Measurements from ENCODE around the gene ACBD3.

- TF ChIP-seq POLR2AphosphoS5 (IDR thresholded peaks at IDR 0.05; ENCODE audit: low read depth, low read length) (no peak), MXI1 (IDR thresholded peaks at IDR 0.05; ENCODE audit: low read depth, low read length) (no peak), CTCF (IDR thresholded peaks at IDR 0.05) (no peak), EP300 (IDR thresholded peaks at IDR 0.05; ENCODE audit: borderline replicate concordance in 1 of 2, low read depth in 1 of 2, low read length in 1 of 2) (no peak), IRF3 (IDR thresholded peaks at IDR 0.05; ENCODE audit: low read depth, low read length) (no peak), RFX5 (IDR thresholded peaks at IDR 0.05; ENCODE audit: low read length) (no peak), USF1 (IDR thresholded peaks at IDR 0.05; ENCODE audit: borderline replicate concordance, low read depth) (no peak), EZH2phosphoT487 (IDR thresholded peaks at IDR 0.05; ENCODE audit: borderline replicate concordance, low read depth) (no peak), JUND (IDR thresholded peaks at IDR 0.05) (no peak), TCF12 (IDR thresholded peaks at IDR 0.05) (no peak), NFIC (IDR thresholded peaks at IDR 0.05; ENCODE audit: borderline replicate concordance) (no peak), ELF1 (IDR thresholded peaks at IDR 0.05) (no peak)
- TF ChIP-seq, protein P1, sequence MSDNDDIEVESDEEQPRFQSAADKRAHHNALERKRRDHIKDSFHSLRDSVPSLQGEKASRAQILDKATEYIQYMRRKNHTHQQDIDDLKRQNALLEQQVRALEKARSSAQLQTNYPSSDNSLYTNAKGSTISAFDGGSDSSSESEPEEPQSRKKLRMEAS (IDR thresholded peaks at IDR 0.05; ENCODE audit: low read depth), result no peak
- TF ChIP-seq, protein P2, sequence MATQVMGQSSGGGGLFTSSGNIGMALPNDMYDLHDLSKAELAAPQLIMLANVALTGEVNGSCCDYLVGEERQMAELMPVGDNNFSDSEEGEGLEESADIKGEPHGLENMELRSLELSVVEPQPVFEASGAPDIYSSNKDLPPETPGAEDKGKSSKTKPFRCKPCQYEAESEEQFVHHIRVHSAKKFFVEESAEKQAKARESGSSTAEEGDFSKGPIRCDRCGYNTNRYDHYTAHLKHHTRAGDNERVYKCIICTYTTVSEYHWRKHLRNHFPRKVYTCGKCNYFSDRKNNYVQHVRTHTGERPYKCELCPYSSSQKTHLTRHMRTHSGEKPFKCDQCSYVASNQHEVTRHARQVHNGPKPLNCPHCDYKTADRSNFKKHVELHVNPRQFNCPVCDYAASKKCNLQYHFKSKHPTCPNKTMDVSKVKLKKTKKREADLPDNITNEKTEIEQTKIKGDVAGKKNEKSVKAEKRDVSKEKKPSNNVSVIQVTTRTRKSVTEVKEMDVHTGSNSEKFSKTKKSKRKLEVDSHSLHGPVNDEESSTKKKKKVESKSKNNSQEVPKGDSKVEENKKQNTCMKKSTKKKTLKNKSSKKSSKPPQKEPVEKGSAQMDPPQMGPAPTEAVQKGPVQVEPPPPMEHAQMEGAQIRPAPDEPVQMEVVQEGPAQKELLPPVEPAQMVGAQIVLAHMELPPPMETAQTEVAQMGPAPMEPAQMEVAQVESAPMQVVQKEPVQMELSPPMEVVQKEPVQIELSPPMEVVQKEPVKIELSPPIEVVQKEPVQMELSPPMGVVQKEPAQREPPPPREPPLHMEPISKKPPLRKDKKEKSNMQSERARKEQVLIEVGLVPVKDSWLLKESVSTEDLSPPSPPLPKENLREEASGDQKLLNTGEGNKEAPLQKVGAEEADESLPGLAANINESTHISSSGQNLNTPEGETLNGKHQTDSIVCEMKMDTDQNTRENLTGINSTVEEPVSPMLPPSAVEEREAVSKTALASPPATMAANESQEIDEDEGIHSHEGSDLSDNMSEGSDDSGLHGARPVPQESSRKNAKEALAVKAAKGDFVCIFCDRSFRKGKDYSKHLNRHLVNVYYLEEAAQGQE (IDR thresholded peaks at IDR 0.05; ENCODE audit: low read depth, low read length), result no peak
Observed at GRCh38 chr1:226126824-226127569, 59.5 kb downstream of the ACBD3 start.
